NCI-H187 treated with DMSO at 0.1 percent for 48 hours (cell line): ENCODE measurements around the gene SNRNP35.
"Not testable (repeated sequence)": the region's sequence is repeated elsewhere in the genome, so short reads cannot be mapped to it uniquely, and the experiment has no call there.

Experiments
- DNase-seq: peaks from one replicate; lab custom pipeline; 2025; lab: John Stamatoyannopoulos, UW

Gene SNRNP35, protein sequence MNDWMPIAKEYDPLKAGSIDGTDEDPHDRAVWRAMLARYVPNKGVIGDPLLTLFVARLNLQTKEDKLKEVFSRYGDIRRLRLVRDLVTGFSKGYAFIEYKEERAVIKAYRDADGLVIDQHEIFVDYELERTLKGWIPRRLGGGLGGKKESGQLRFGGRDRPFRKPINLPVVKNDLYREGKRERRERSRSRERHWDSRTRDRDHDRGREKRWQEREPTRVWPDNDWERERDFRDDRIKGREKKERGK

DNA sequence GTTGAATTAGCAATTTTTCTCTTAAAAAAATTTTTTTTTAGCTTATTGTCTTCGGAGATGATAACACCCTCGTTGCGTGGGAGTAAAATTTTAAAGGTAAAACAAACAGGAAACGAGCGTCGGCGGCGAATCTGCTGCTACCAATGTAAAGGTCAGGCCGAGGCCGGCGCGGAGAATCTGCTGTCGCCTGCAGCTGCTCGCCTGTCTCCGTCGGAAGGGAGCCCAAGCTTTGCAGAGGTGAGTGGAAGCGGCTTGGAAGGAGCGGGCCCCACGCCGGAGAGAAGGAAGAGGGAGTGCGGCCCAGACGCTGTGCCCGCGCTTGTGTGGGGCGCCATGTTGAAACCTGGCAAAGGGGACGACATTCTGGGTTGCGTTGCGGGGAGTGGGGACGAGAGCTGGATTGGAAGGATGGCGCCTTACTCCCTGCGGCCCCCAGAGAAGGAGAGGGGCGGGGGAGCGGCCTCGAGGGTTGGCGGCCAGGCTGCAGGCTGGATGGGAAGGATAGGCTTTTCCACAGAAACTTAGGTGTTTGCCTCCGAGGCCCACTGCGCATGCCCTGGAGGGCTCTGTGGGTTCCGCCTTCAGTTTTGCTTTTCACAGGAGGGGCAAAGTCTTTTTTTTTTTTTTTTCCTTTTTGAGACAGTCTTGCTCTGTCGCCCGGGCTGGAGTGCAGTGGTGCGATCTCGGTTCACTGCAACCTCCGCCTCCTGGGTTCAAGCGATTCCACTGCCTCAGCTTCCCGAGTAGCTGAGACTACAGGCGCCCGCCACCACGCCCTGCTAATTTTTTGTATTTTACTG is at the start of gene SNRNP35:
Gene SNRNP35 (plus strand): TSS at position 160 of the 800 bp plus-strand sequence. CDS start 7,402 bp downstream, outside the sequence.
- peak; percentile 52 for DNase-seq

DNA sequence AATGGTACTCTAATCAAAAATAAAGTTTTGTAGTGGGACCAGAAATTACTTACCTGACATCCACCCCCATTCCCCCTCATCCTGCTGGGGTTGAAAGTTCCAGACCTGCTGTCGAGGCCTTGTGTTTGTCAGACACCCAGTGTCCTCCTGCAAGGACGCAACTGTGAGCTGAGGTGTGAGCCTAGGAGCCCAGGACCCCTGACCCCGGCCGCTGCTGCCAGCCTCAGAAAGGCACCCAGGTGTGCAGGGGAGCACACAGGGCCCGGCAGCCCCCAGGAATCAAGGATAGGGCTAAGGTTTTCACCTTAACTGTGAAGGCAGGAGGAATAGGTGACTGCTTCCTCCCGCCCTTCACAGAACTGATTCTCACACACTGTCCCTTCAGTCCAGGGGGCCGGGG is 49.3 kb upstream of the SNRNP35 start:
- not testable (repeated sequence) for DNase-seq

DNA sequence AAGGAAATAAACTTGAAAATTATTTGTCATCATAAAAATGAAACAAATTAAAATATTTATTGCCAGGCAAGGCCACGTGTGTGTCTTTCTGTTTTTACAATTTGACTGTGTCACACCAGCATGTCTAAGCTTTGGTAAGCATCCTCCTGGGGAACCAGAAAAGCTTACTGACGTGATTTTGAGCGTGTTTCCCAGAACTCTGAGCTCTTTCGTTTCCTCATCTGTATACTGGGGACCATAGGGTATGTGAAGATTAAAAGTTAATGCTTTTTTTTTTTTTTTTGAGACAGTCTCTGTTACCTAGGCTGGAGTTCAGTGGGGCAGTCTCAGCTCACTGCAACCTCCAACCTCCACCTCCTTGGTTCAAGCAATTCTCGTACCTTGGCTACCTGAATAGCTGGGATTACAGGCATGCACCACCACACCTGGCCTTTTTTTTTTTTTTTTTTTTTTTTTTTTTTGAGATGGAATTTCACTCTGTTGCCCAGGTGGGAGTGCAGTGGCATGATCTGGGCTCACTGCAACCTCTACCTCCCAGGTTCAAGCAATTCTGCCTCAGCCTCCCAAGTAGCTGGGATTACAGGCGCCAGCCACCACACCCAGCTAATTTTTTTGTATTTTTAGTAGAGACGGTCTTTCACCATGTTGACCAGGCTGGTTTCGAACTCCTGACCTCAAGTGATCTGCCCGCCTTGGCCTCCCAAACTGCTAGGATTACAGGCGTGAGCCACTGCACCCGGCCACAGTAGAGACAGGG is 48.5 kb upstream of the SNRNP35 start:
- DNase-seq: not testable (repeated sequence)

DNA sequence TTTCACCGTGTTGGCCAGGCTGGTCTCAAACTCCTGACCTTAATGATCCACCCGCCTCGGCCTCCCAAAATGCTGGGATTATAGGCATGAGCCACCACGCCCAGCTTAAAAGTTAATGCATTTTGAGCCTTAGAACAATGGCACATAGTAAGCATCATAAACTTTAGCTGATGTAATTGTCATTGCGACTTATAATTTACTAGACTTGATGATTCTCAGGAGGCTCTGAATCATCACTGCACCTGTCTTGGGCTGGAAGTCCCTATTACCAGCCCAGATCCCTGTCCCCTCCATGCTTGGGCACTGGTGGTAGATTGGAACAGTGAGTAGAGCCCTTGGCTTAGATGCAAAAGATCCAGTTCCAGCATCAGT is 47.9 kb upstream of the SNRNP35 start:
- DNase-seq: no peak

DNA sequence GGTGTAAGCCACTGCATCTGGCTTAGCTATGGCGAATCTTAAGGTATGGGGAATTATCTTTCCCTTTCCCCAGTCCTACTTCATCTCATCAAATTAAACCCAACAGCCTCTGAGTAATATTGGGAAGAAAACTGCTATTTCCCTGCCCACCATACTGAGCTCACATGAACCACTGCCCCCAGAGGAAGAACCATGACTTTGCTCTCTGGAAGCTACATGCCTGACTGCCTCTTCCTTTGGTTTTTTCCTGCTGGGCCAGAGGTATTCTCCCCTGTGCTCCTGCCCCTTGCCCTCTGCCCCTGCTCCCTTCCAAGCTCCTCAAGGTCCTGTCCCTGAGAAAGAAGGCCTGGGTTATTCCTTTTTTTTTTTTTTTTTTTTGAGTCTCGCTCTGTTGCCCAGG is 36.6 kb upstream of the SNRNP35 start:
- no peak for DNase-seq

DNA sequence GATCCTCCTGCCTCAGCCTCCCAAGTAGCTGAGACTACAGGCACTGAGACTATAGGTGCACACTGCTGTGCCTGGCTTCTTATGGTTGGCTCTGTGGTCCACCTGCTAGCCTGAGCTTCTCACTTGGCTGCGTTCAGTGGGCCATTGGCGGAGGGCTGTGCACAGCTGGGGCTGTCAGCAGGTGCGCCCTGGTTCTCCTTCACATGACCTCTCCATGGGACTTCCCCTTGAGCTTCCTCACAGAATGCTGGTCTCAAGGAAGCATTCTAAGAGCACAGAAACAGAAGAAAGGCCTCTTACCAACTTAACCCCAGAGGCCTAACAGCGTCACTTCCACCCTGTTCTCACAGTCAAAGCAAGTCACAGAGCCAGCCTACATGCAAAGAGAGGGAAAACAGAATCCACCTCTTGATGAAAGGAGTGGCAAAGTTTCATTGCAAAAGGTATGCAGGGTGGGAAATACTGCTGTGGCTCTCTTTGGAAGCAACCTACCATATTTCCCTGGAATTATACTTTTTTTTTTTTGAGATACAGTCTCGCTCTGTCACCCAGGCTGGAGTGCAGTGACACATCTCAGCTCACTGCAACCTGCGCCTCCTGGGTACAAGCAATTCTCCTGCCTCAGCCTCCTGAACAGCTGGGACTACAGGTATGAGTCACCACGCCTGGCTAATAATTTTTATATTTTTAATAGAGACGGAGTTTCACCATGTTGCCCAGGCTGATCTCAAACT is 30.7 kb upstream of the SNRNP35 start:
- no peak for DNase-seq

DNA sequence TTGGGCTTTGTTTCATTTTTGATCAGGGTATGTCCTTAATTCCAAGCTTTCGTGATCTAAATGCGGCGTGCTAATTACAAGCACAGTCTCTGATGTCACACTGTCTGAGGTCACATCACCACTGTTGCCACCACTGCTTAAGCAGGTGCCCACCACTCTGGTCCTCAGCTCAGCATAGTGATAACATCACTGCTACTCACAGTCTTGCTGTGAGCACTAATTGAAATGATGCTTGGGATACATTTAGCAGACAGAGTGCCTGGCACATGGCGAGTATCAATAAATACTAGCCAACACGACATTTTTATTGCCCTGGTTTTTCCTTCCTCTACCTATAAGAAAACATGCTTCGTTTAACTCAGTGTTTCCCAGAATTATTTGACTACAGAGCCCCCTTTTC is 29.3 kb upstream of the SNRNP35 start:
- DNase-seq: no peak

DNA sequence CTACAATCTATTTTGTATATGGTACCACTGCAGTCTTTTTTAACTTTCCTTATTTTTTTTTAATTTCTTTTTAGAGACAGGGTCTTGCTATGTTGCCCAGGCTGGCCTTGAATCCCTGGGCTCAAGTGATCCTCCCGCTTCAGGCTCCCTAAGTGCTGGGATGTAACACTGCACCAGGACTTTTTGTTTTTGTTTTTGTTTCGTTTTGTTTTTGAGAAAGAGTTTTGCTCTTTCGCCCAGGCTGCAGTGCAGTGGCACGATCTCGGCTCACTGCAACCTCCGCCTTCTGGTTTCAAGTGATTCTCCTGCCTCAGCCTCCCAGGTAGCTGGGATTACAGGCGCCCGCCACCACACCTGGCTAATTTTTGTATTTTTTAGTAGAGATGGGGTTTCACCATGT is 28.8 kb upstream of the SNRNP35 start:
- DNase-seq: not testable (repeated sequence)

DNA sequence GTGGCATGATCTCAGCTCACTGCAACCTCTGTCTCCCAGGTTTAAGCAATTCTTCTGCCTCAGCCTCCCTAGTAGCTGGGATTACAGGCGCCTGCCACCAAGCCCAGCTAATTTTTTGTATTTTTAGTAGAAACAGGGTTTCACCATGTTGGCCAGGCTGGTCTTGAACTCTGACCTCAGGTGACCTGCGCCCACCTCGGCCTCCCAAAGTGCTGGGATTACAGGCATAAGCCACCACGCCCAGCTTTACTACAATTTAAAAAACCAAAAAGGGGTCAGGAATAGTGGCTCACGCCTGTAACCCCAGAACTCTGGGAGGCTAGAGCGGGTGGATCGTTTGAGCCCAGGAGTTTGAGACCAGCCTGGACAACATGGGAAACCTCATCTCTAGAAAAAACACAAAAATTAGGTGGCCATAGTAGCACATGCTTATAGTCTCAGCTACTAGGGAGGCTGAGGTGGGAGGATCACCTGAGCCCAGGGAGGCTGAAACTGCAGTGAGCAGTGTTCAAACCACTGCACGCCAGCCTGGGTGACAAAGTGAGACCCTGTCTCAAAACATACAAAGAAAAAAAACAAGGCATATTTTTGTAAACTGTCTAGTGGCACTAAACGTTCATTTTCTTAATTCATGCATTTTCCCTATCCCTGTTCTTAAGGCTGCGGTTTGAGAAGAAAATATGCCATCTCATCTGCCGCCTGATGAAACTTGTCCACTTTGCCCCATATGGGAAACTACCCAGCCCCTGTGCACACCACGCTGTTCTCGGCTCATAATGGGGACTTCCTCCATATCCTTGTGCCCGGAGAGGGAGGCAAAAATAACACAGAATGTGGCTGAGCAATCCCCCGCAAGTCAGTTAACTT is 25.8 kb upstream of the SNRNP35 start:
- DNase-seq: not testable (repeated sequence)

DNA sequence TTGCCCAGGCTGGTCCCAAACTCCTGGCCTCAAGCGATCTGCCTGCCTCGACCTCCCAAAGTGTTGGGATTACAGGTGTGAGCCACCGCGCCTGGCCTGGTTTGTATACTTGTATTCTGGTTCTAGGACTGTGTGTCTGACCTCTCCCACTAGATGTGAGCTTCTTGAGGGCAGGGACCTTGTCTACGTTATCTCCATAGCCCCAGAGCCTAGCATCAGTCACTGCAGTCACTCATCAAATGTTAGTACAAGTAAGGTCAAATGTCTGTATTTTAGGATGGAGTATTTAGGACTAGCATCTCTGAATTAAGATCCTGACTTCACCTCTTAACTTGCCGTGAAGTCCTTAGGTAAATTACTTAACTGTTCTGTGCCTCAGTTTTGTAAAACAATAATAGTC is 24.3 kb upstream of the SNRNP35 start:
- no peak for DNase-seq

DNA sequence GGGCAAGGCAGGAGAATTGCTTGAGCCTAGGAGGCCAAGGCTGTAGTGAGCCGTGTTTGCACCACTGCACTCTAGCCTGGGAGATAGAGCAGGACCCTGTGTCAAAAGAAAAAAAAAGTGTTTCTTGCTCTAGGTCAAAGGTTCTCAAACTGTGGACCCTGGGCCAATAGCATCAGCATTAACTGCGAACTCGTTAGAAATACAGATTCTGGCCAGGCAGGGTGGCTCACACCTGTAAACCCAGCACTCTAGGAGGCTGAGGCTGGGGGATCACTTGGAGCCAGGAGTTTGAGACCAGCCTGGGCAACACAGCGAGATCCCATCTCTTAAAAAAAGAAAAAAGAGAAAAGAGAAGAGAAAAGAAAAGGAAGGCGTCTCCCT is 22.3 kb upstream of the SNRNP35 start:
- DNase-seq: no peak

DNA sequence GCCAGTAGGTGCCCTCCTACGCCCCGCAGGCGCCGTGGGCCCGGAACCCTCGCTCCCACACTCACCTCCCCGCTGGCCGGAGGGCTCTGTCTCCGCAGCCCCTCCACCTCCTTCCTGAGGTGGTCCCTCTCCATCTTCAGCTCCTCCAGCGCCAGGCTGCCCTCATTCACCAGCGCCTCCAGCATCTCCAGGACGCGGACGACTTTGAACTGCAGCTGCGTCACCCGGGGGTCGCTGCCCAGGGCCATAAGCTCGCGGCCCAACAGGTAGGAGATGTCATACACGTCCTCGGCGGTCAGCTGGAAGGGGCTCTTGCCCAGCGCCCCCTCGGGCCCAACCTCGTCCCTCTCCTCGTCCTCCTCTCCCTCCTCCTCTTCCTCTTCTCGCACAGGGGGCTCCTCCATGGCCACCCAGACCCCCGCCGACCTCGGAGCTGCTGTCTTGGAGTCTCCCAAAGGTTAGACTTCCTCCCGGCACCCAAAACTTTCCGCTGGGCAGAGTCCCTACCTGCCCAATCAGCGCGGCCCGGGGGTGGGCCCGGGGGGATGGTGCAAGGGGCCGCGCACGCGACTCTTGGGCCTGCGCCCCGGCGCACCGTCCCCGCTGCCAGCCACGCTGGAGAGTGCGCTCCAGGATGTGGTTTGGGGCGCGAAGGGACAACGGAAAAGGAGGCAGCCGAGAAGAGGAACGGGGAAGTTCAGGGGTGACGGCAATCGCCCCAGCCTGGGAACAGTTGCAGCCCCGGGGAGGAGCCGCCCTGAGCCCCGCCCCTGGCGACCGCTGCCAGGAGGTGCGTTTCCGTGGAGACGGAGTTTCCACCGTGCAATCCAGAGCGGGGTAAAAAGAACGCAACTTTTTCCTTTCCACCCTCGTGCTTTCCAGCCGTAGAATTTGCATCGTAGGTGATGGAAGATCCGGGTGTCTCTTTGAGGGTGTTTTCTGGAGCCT is 21.6 kb upstream of the SNRNP35 start, which contains the start of gene RILPL2:
Gene RILPL2 (minus strand): TSS at position 668 of the 948 bp plus-strand sequence. CDS start 264 bp downstream, at position 404.
- no peak for DNase-seq

DNA sequence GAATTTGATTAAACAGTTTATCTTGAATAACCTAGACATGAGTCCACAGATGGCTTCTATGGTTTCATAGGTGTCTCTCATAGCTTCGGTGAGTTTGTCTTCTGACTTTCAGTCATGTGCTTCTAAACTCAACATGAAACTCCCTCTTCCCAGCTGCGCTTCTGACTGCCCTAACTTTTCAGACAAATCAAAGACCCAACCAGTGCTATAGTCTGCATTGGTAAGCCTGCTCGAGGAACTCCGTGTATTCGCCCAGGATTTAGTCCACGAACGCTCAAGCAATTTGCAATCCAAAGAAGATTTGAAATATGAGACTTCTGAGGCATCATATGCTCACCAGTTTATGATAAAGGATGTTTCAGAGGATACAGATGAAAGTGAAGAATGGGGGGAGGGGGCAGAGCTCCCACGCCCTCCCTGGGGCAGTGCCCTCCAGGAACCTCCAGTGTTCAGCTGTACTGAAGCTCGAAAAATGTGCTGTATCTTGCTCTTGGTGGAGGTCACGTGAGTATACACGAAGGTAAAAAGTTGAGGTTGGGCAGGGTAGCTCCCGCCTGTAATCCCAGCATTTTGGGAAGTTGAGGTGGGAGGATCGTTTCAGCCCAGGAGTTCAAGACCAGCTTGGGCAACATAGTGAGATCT is 16.3 kb upstream of the SNRNP35 start:
- DNase-seq: no peak

DNA sequence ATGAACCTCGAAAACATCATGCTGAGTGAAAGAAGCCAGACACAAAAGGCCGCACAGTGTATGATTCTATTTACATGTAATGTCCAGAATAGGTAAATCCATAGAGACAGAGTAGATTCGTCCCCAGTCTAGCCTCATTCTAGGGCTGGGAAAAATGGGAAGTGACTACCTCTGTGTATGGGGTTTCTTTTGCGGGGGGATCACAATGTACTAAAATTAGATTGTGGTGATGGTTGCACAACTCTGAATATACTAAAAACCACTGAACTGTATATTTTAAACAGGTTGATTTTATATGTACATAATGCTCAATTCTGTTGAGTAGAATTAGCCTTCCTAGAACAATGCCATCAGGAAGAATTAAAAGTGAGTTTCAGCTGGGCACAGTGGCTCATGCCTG is 15.2 kb upstream of the SNRNP35 start:
- no peak for DNase-seq

DNA sequence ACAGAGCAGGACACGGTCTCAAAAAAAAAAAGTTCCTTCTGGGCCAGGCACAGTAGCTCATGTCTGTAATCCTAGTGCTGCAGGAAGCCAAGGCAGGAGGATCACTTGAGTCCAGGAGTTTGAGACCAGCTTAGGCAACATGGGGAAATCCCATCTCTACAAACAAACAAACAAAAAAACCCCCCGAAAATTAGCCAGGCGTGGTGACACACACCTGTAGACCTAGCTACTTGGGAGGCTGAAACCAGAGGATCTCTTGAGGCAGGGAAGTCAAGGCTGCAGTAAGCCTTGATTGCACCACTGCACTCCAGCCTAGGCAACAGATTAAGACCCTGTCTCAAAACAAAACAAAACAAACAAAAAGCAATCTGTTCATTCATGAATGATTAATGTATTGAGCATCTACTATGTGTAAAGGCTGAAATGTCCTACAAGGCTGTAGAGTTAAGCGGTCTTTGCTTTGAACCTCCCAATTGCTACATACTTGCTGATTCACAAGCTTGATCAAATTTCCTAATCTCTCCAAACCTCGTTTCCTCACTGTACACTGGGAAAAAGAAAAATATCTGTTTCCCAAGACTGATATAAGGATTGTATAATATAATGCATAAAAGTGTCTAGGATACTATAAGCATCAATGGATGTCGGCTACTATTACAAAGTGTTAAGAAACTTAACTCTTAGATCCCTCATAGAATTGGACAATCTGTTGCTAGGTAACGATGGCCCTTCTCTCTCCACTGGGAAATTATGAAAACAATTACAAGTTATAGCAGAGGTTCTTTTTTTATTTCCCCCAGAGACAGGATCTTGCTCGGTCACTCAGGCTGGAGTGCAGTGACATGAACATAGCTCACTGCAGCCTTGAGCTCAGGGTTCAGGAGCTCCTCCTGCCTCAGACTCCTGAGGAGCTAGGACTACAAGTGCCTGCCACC is 13.6 kb upstream of the SNRNP35 start:
- DNase-seq: no peak

DNA sequence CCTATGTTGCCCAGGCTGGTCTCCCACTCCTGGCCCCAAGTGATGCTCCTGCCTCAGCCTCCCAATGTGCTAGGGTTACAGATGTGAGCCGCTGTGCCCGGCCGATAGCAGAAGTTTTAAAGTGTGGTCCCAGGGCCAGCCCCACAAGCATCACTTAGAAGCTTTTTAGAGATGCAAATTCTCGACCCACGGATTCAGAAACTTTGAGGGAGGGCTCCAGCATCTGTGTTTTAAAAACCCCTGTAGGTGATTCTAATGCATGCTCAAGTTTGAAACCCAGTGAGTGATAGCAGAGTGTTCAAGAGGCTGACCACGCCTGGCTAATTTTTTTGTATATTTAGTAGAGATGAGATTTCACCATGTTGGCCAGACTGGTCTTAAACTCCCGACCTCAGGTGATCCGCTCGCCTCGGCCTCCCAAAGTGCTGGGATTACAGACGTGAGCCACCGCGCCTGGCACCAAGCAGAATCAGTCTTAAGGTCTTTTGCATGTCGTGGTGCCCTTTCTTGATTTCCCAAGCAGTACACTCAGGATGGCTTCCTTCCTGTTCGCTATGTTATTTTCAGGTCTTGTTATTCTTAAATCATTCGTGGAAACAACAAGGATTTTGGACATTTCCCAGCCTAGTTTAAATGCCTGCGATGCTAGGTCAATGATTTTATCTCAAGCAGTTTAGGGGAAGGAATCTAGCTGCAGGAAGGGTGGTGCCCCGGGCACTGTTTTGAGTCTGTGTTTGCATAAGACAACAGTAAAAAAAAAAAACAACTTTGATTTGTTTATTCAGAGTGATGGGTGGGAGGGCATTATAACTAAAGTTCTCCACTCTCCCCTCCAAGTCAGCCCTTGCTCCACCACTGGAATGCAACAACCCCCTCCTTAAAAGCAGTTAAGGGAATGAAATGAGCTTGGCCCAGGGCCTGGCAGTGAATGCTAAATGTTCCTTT is 12.3 kb upstream of the SNRNP35 start:
- DNase-seq: no peak

DNA sequence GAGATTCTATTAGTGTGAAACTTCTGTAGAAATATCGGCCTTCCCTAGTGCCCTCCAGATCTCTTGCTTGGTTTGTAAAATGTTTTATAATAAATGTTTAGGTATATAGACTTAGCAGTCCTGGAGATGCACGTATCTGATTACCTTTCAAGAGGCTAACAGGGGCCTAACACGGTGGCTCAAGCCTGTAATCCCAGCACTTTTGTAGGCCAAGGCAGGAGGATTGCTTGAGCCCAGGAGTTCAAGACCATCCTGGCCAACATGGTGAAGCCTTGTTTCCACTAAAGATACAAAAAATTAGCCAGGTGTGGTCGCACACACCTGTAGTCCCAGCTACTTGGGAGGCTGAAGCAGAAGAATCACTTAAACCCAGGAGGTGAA is 11.6 kb upstream of the SNRNP35 start:
- DNase-seq: no peak
